Gastrocnemius medialis (tissue), 4 donors: ENCODE results near the gene NAA10. TPM values are rescaled to one million over a fixed set of nuclear protein-coding genes. Genes with fewer than 3 reads are reported as not detected.

Source experiments
- ATAC-seq, 2 donors: fragments of 150-250 bp; one replicate each; pipeline ENCODE4 v1.9.1; 2016
- DNase-seq, 2 donors: peaks; one replicate each; pipeline ENCODE4 v3.0.0-alpha.2; 2019
- H3K27ac ChIP-seq, 4 donors: fragments of 200-600 bp; sonication (generic); 1 replicate in 1 of 4; 2 replicates in 3 of 4; pipeline ENCODE4 v1.5.1; 2016 to 2018; ENCODE audit warnings: mild to moderate bottlenecking in 2 of 4, moderate library complexity in 1 of 4
- H3K27me3 ChIP-seq, 3 donors: fragments of 200-600 bp; sonication (generic) in 2 of 3; 1 replicate in 1 of 3; 2 replicates in 2 of 3; pipeline versions ENCODE4 v1.5.1 to v1.6.0; 2016 to 2019; ENCODE audit warnings: mild to moderate bottlenecking in 1 of 3, moderate library complexity in 1 of 3
- H3K36me3 ChIP-seq, 2 donors: fragments of 200-600 bp; sonication (generic) in 1 of 2; one replicate each; pipeline ENCODE4 v1.5.1; 2017 to 2018
- H3K4me1 ChIP-seq, 2 donors: fragments of 200-600 bp; sonication (generic) in 1 of 2; one replicate each; pipeline ENCODE4 v1.5.1; 2016 to 2017; ENCODE audit warnings: mild to moderate bottlenecking in 2 of 2
- H3K4me3 ChIP-seq, 4 donors: fragments of 200-600 bp; sonication (generic) in 3 of 4; 1 replicate in 1 of 4; 2 replicates in 3 of 4; pipeline ENCODE4 v1.5.1; 2016 to 2019; ENCODE audit warnings: mild to moderate bottlenecking in 2 of 4
- H3K9me3 ChIP-seq, 3 donors: fragments of 200-600 bp; sonication (generic) in 2 of 3; 1 replicate in 1 of 3; 2 replicates in 2 of 3; pipeline ENCODE4 v1.5.1; 2016 to 2019
- CTCF ChIP-seq, 5 experiments: fragments of 450-650 bp in 3 of 5; fragments of 200-600 bp in 2 of 5; sonication (generic) in 2 of 5; IDR thresholded peaks in 4 of 5; conservative IDR thresholded peaks in 1 of 5; 1 replicate in 4 of 5; 2 replicates in 1 of 5; pipeline ENCODE4 v1.5.1; 2016 to 2019; ENCODE audit warnings: antibody characterized with exemption in 5 of 5, mild to moderate bottlenecking in 3 of 5, moderate library complexity in 3 of 5
- POLR2A ChIP-seq, 2 donors: fragments of 450-650 bp; IDR thresholded peaks; one replicate each; pipeline ENCODE4 v1.6.1; 2017; ENCODE audit warnings: antibody characterized with exemption in 2 of 2, mild to moderate bottlenecking in 2 of 2, moderate library complexity in 2 of 2
- in situ Hi-C, 4 donors: fragments of 200-750 bp; cut with MboI; loops; one replicate each; pipeline versions ENCODE4 v1.15.0 to v1.8.0; 2017; ENCODE audit warnings: low sequenced_read_pairs in 4 of 4
- intact Hi-C: fragments of 100-400 bp; cut with DNase I; formaldehyde crosslinking; loops from one replicate; pipeline ENCODE4 v1.15.1; 2023; ENCODE audit warnings: low total_unique reads
- total RNA-seq, 4 donors: library from RNA; depleted of rRNA; stranded (reverse); fragments of >200 nt; gene quantifications; one replicate each; pipeline versions ENCODE4 v1.1.0 to v1.2.3, GENCODE V29; 2016

The NAA10 gene
- total RNA-seq, 4 donors from 2014 or later = 76.3 to 175 (median 111) TPM

- in situ Hi-C loops = loop anchor here in 1 of 4 donors (25.0 kb wide), 1 partner anchor 144 kb away; the partner anchor contains the start of genes IDH3G, SRPK3 and SSR4
These were observed 3.7 kb downstream of the NAA10 start for GRCh38 chrX:153931151-153931550.

DNA sequence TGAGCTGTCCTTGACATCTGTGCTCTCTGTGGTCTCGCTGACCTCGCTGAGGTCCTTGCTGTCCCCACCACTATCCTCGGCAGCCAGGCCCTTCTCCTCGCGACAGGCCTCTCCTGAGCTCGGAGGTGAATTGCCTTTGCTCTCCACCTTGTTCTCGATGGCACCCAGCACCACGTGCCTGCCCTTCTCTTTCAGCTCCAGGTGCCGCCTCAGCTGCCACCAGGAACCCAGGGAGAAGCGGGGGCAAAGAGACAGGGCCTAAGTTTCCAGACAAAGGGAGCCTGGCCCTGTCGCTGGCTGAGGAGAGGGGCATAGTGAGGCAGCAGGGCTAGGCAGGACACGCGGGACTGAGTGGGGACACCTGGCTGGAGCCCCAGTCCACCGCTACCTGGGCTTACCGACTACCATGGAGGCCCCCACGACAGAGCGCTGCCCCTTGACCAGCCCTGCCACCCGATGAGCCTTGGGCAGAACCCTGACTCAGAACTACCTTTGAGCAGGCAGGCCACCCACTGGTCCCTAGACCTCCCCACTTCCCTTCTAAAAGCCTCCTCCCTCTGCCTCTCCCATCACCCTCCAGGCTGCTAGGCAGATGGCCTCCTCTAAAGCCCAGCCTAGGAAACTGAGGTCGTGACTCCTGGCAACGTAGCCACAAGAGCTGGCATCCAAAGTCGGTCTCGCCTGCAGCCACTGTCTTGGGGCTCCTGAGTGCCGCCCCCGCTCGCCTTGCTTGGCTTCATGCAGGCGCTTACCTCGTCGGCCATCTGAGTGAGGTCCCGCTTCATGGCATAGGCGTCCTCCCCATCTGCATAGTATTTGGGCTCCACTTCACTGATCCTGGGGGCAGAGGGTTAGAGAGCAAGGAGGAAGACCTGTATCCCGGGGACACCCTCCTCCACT lies 4.6 kb downstream of the NAA10 start:
- peaks cover 10 to 26% of the 10 kb centered on the region in 2 donors for H3K4me1 ChIP-seq

More at GRCh38 chrX:153931151-153931550, 3.7 kb downstream of the NAA10 start:
- Histone ChIP-seq H3K27me3 (no peaks in the 10 kb centered on the region), H3K4me1 (peaks cover 10 to 30% of the 10 kb centered on the region in 2 donors), H3K27ac (no peak overlapping the region), H3K9me3 (no peaks in the 10 kb centered on the region), H3K36me3 (peaks cover 0 to 25% of the 10 kb centered on the region in 2 donors), H3K4me3 (no peak overlapping the region)
- intact Hi-C loops = no loop called here
- DNase-seq (no peak), ATAC-seq (no peak)
- TF ChIP-seq POLR2A (IDR thresholded peaks at IDR 0.05) (no peak), CTCF (IDR thresholded peaks at IDR 0.05 in 4 of 5, conservative IDR thresholded peaks at IDR 0.05 in 1 of 5) (no peak)

GRCh38 chrX:153929576-153929975 lies 5.3 kb downstream of the NAA10 start:
- DNase-seq = no peak
- H3K27ac ChIP-seq = peak overlapping the region; percentile 80 to 85 (median 83)

More for the DNA sequence above, 4.6 kb downstream of the NAA10 start:
- intact Hi-C loops (no loop called here), in situ Hi-C loops (loop anchor here in 1 of 4 donors (25.0 kb wide), 1 partner anchor 143 kb away; the partner anchor contains the start of genes IDH3G, SRPK3 and SSR4)
- DNase-seq = no peak
- H3K36me3 ChIP-seq = peaks cover 0 to 25% of the 10 kb centered on the region in 2 donors
- H3K4me3 ChIP-seq = no peak overlapping the region
- no peaks in the 10 kb centered on the region for H3K9me3 ChIP-seq
- ATAC-seq = no peak
- H3K27ac ChIP-seq = peak overlapping the region in 2 of 4 donors; percentile 82 to 84
- no peak for TF ChIP-seq CTCF (IDR thresholded peaks at IDR 0.05 in 4 of 5, conservative IDR thresholded peaks at IDR 0.05 in 1 of 5)
- TF ChIP-seq POLR2A (IDR thresholded peaks at IDR 0.05) = no peak
- no peaks in the 10 kb centered on the region for H3K27me3 ChIP-seq

GRCh38 chrX:153928846-153929245 lies 6.0 kb downstream of the NAA10 start:
- H3K27ac ChIP-seq = peak overlapping the region; percentile 80 to 85 (median 83)
- TF ChIP-seq CTCF (IDR thresholded peaks at IDR 0.05 in 4 of 5, conservative IDR thresholded peaks at IDR 0.05 in 1 of 5) (no peak), POLR2A (IDR thresholded peaks at IDR 0.05) (no peak)
- DNase-seq = peak in 1 of 2 donors; percentile 47
- peaks cover 10 to 23% of the 10 kb centered on the region in 2 donors for H3K4me1 ChIP-seq
- ATAC-seq = no peak
- H3K9me3 ChIP-seq = no peaks in the 10 kb centered on the region
- H3K4me3 ChIP-seq = peak overlapping the region in 2 of 4 donors; percentile 28 to 39
- no peaks in the 10 kb centered on the region for H3K27me3 ChIP-seq
- peaks cover 0 to 25% of the 10 kb centered on the region in 2 donors for H3K36me3 ChIP-seq
- intact Hi-C loops (loop anchor here (1.0 to 10.0 kb wide), 5 partner anchors 42 to 586 kb away; partner anchors contain the start of genes CCNQ, FAM3A, HCFC1 and IDH3G), in situ Hi-C loops (loop anchor here in 1 of 4 donors (25.0 kb wide), 1 partner anchor 142 kb away; the partner anchor contains the start of genes IDH3G, SRPK3 and SSR4)

More at GRCh38 chrX:153929576-153929975, 5.3 kb downstream of the NAA10 start:
- Histone ChIP-seq H3K36me3 (peaks cover 0 to 25% of the 10 kb centered on the region in 2 donors), H3K4me3 (no peak overlapping the region), H3K4me1 (peaks cover 10 to 25% of the 10 kb centered on the region in 2 donors), H3K9me3 (no peaks in the 10 kb centered on the region), H3K27me3 (no peaks in the 10 kb centered on the region)
- ATAC-seq = no peak
- intact Hi-C loops = loop anchor here (5.0 to 10.0 kb wide), 3 partner anchors 118 to 585 kb away; partner anchors contain the start of genes CCNQ and FAM3A
- in situ Hi-C loops = loop anchor here in 1 of 4 donors (25.0 kb wide), 1 partner anchor 142 kb away; the partner anchor contains the start of genes IDH3G, SRPK3 and SSR4
- no peak for TF ChIP-seq POLR2A (IDR thresholded peaks at IDR 0.05)
- TF ChIP-seq CTCF (IDR thresholded peaks at IDR 0.05 in 4 of 5, conservative IDR thresholded peaks at IDR 0.05 in 1 of 5) = no peak
